Ovary (tissue), 9 donors: ENCODE results near the gene GPATCH8. TPM values are rescaled to one million over a fixed set of nuclear protein-coding genes. Genes with fewer than 3 reads are reported as not detected.

Experiments used
- DNase-seq, 5 donors: peaks; one replicate each; pipeline ENCODE4 v3.0.0-alpha.2; 2019 to 2020
- H3K27ac ChIP-seq, 2 donors: fragments of 200-600 bp; one replicate each; pipeline versions ENCODE4 v1.5.1 to v1.8.0; 2019 to 2022
- H3K27me3 ChIP-seq: fragments of 200-600 bp; one replicate; pipeline ENCODE4 v1.8.0; 2022
- H3K36me3 ChIP-seq: fragments of 200-600 bp; sonication (generic); one replicate; pipeline ENCODE4 v1.5.1; 2019
- H3K4me1 ChIP-seq: one replicate; pipeline ENCODE4 v1.8.1; 2013; ENCODE audit warnings: mild to moderate bottlenecking, moderate library complexity; ENCODE audit not compliant: insufficient read depth
- H3K4me3 ChIP-seq: fragments of 200-600 bp; sonication (generic); one replicate; pipeline ENCODE4 v1.5.1; 2017
- H3K9me3 ChIP-seq, 2 donors: fragments of 200-600 bp in 1 of 2; sonication (generic) in 1 of 2; one replicate each; pipeline versions ENCODE4 v1.5.1 to v1.8.1; 2013 to 2019; ENCODE audit warnings: mild to moderate bottlenecking in 1 of 2, moderate library complexity in 1 of 2
- CTCF ChIP-seq, 3 donors: fragments of 450-650 bp in 2 of 3; fragments of 200-600 bp in 1 of 3; IDR thresholded peaks; one replicate each; pipeline versions ENCODE4 v1.5.1 to v1.8.0; 2016 to 2022; ENCODE audit warnings: antibody characterized with exemption in 3 of 3, mild to moderate bottlenecking in 1 of 3
- EP300 ChIP-seq: sonication (generic); formaldehyde crosslinking; IDR thresholded peaks from one replicate; pipeline ENCODE4 v1.6.1; 2017; ENCODE audit warnings: antibody characterized with exemption
- POLR2A ChIP-seq: fragments of 450-650 bp; IDR thresholded peaks from one replicate; pipeline ENCODE4 v1.6.1; 2017; ENCODE audit warnings: antibody characterized with exemption, mild to moderate bottlenecking, moderate library complexity
- whole genome bisulfite sequencing, 3 donors: extraction: QIAGEN DNeasy Blood & Tissue Kit in 1 of 3; methylation state at CpG; one replicate each; pipeline versions ENCODE4 v1.1.5 to v1.1.7; 2013 to 2017; 5-methylcytosine and 5-hydroxymethylcytosine counted together
- intact Hi-C, 4 donors: fragments of 100-400 bp; cut with DNase I; formaldehyde crosslinking; loops; one replicate each; pipeline versions ENCODE4 v1.11.0 to v1.15.1; 2022 to 2023
- polyA plus RNA-seq, 2 donors: library from polyadenylated mRNA; stranded (reverse); fragments of 200-250 nt in 1 of 2; fragments of 350-450 nt in 1 of 2; fragmentation: Illumina TruSeq in 1 of 2; extraction: RNeasy Lipid Tissue Mini Kit (QIAGEN cat#74804) in 1 of 2; gene quantifications; one replicate each; pipeline ENCODE4 v1.2.3, GENCODE V29; 2013 to 2014
- total RNA-seq, 7 donors: library from RNA; depleted of rRNA in 2 of 7; stranded (reverse); fragments of >200 nt in 2 of 7; fragmentation: NEBNext Ultra II Directional in 3 of 7; extraction: Animal tissue kit (Norgen Biotek cat#: 25700) in 3 of 7; gene quantifications; one replicate each; pipeline versions ENCODE4 v1.1.0 to v1.2.4, GENCODE V29; 2016 to 2023
- donor health status: DM: no; HTN: no; CAD: no; lungs with moderate emphysema.
- donor health status: DM: no; HTN: no; CAD: no.
- donor health status: Bipolar disorder and iron deficiency.
- donor health status: DM: yes; HTN: yes; CAD: no.
- donor health status: DM: no; HTN: no; CAD: no.
- donor health status: DM: yes; HTN: yes; CAD: no.

Gene GPATCH8
- total and polyA plus RNA-seq, 9 donors, result 20.5 to 57.3 (median 43.5) TPM

- intact Hi-C loops, result loop anchor here in 1 of 4 donors (10.0 kb wide), 1 partner anchor 149 kb away; no protein-coding TSS in a partner anchor
- DNase-seq, result peak in 3 of 5 donors; percentile 45 to 68 (median 46)
- Histone ChIP-seq H3K27ac (peak overlapping the region in 1 of 2 donors; percentile 59), H3K9me3 (no peaks in the 10 kb centered on the region), H3K4me1 (no peaks in the 10 kb centered on the region), H3K36me3 (no peaks in the 10 kb centered on the region), H3K4me3 (peak overlapping the region; percentile 34), H3K27me3 (no peaks in the 10 kb centered on the region)
- WGBS, 3 donors, result 35 to 51% (median 45%) methylated on average over 34 to 98 of the region's 98 CpGs
- TF ChIP-seq POLR2A (no peak), CTCF (IDR thresholded peaks at IDR 0.05) (no peak), EP300 (no peak)
These were observed 149.4 kb downstream of the GPATCH8 start for GRCh38 chr17:44353672-44354331.

GRCh38 chr17:44352828-44353671 lies 150.2 kb downstream of the GPATCH8 start:
- Histone ChIP-seq H3K27ac (peak overlapping the region in 1 of 2 donors; percentile 59), H3K36me3 (no peaks in the 10 kb centered on the region), H3K27me3 (no peaks in the 10 kb centered on the region), H3K9me3 (no peaks in the 10 kb centered on the region), H3K4me1 (no peaks in the 10 kb centered on the region), H3K4me3 (peak overlapping the region; percentile 34)
- DNase-seq, result no peak
- WGBS, 3 donors, result 51 to 60% (median 57%) methylated on average over 22 of the region's 22 CpGs
- TF ChIP-seq POLR2A (no peak), EP300 (no peak), CTCF (IDR thresholded peaks at IDR 0.05) (no peak)
- intact Hi-C loops, result loop anchor here in 1 of 4 donors (10.0 kb wide), 1 partner anchor 148 kb away; no protein-coding TSS in a partner anchor

DNA sequence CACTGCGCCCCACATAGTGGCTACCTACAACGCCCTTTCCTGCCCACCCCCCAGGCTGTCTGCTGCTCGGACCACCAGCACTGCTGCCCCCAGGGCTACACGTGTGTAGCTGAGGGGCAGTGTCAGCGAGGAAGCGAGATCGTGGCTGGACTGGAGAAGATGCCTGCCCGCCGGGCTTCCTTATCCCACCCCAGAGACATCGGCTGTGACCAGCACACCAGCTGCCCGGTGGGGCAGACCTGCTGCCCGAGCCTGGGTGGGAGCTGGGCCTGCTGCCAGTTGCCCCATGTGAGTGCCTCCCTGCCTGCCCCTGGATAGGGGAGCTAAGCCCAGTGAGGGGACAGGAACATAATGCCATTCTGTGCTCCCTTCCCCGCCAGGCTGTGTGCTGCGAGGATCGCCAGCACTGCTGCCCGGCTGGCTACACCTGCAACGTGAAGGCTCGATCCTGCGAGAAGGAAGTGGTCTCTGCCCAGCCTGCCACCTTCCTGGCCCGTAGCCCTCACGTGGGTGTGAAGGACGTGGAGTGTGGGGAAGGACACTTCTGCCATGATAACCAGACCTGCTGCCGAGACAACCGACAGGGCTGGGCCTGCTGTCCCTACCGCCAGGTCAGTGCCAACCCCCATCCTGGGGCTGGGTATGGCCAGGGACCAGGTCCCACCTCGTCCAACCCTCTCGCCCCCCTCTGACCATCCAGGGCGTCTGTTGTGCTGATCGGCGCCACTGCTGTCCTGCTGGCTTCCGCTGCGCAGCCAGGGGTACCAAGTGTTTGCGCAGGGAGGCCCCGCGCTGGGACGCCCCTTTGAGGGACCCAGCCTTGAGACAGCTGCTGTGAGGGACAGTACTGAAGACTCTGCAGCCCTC lies 151.0 kb downstream of the GPATCH8 start:
- DNase-seq, result no peak
- no peak overlapping the region for H3K27ac ChIP-seq
- no peak for TF ChIP-seq POLR2A
- no peak for TF ChIP-seq EP300
- H3K9me3 ChIP-seq, result no peaks in the 10 kb centered on the region
- no peaks in the 10 kb centered on the region for H3K4me1 ChIP-seq
- intact Hi-C loops, result loop anchor here in 1 of 4 donors (10.0 kb wide), 1 partner anchor 147 kb away; no protein-coding TSS in a partner anchor
- no peaks in the 10 kb centered on the region for H3K27me3 ChIP-seq
- WGBS, 3 donors, result 79 to 84% (median 83%) methylated on average over 32 to 36 of the region's 36 CpGs
- H3K36me3 ChIP-seq, result no peaks in the 10 kb centered on the region
- no peak overlapping the region for H3K4me3 ChIP-seq

- Histone ChIP-seq H3K4me1 (no peaks in the 10 kb centered on the region), H3K27me3 (no peaks in the 10 kb centered on the region), H3K36me3 (no peaks in the 10 kb centered on the region), H3K9me3 (no peaks in the 10 kb centered on the region), H3K4me3 (no peak overlapping the region), H3K27ac (no peak overlapping the region)
- TF ChIP-seq CTCF (IDR thresholded peaks at IDR 0.05) (no peak), EP300 (no peak), POLR2A (no peak)
- intact Hi-C loops, result loop anchor here in 1 of 4 donors (10.0 kb wide), 1 partner anchor 147 kb away; no protein-coding TSS in a partner anchor
- 82 to 90% (median 90%) methylated on average over 8 of the region's 8 CpGs for whole genome bisulfite sequencing, 3 donors
- DNase-seq, result no peak
These were observed 151.7 kb downstream of the GPATCH8 start for GRCh38 chr17:44351464-44351863.
